ENCODE results near the gene EIF3A.

EIF3A gene

GRCh38 chr10:118985576-118985975 is 95.0 kb downstream of the EIF3A start:
- intact Hi-C loops (cut with DNase I) = no loop called here
- DNase-seq = peak in 1 of 42 donors; percentile 22

All from head of caudate nucleus (tissue), 42 donors.